HG03378 (cell line): ENCODE results near the gene SMIM35.

Source experiments
- ATAC-seq: cut with Tn5 transposase; IDR thresholded peaks from one replicate; pipeline ENCODE4 v1.9.1; 2021; ENCODE audit warnings: mild to moderate bottlenecking, moderate library complexity; ENCODE audit not compliant: unreplicated experiment

The SMIM35 gene

DNA sequence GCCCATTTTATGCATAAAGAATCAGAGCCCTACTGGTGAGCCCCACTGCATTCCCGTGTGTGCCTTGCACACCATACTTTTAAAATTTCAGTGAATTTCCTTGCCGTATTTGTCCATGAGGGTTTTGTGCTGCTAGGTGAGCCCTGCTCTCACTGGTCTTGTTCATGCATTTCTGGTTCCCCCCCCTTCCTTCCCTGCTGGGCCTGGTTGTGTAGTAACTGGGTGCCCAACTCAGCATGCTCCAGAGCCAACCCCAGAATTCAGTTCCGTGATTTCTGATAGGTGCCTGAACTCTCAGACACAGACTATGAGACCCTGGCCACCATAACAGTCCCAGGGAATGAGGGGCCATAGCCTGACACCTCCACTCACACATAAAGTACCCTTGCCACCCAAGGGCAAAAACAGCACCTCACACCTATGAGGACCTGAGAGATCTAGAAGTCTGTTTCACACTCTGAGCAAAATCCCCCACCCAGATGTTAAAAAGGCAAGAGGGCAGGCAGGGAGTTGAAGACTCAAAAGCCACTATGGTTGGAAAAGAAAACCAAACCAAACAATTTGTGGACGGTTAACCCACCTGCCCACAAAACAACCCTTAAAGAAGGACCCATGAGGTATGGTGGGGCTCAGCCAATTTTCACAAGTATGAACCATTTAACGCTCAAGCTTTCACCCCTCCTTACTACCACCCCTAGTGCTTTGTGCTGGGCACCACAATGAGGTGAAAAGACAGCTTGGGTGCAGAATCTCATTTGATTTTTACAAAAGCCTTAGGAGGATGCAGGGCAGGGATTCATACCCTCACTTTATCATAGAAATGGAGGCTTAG is 117.4 kb downstream of the SMIM35 start:
- no peak for ATAC-seq

DNA sequence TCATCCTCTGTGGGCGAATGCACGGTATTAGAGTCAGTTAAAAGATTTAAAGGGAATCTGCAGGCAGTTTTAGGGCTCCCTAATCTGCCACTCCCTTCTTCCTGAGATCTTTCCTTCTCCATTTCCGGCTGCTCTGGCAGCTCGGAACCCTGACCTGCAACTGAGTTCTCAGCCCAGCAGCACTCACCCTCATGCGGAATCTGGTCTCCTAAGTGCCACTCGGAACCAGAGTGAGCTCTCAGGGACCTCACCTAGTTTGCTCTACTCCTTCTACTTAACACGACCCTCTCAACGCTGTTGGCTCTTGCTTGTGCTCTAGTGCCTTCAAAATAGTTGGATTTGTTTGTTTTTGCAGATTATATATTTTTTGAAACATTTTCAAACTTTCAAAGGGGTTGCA is 119.9 kb downstream of the SMIM35 start:
- no peak for ATAC-seq

DNA sequence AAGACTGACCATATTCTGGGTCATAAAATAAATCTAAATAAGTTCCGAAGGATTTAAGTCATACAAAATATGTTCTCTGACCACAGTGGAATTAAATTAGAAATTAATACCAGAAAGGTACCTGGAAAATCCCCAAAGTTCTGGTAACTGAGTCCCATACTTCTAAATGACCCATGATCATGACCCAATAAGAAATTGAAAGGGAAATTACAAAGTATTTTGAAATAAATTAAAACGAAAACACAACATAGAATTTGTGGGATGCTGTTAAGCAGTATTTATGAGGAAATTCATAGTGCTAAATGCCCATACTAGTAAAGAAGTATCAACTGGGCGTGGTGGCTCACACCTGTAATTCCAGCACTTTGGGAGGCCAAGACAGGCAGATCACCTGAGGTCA is 123.9 kb downstream of the SMIM35 start:
- no peak for ATAC-seq

DNA sequence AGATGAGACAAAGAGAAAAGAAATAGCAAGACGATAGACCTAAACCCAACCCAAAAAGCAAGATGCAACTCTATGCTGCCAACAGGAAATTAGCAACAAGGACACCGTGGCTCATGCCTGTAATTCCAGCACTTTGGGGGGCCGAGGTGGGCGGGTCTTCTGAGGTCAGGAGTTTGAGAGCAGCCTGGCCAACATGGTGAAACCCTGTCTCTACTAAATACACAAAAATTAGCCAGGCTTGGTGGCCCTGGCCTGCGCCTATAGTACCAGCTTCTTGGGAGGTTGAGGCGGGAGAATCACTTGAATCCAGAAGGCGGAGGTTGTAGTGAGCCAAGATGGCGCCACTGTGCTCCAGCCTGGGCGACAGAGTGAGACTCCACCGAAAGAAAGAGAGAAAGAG is 124.9 kb downstream of the SMIM35 start:
- ATAC-seq: no peak

DNA sequence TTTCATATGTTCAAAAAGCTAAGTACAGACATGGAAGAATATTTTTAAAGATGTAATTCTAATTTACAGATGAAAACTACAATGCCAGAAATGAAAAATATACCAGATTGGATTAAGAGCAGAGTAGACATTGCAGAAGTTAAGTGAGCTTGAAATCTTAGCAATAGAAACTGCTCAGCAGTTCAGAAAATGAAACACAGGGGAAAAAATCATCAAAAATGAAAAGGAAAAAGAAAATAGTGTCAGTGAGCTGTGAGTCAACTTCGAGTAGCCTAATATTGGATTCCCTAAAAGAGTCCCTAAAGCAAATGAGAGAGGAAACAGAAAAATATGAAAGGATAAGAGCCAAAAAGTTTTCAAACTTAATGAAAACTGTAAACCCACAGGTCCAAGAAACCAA is 126.4 kb downstream of the SMIM35 start:
- ATAC-seq: no peak

DNA sequence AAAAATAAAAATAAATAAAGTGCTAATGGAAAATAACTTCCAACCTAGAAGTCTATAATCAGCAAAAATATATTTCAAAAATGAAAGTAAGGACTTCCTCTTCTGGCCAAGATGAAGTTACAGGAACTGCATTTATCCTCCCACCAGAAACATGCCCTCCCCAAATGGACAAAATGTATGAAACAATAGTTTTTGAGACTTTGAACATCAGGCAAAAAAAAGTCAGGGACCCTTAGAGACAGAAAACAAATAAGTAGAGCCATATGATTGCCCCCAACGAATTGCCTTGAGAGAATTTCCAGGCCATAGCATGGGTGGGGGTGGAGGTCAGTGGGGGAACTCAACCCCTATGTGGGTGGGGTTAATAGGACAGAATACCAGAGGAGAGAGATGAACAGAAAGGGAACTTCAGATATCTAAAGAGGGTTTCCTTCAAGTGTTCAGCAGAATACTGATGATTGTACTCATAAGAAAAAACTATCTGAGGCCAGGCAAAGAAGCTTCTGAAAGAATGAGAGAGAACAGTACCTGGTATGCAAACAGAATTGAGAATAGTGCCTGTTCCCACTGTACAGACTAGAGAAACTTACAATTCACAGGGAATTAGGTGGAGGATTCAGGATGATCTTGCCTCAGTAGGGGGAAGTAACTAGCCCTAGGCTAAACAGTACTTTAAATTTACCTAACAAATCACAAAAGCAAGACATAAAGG is 127.2 kb downstream of the SMIM35 start:
- no peak for ATAC-seq

DNA sequence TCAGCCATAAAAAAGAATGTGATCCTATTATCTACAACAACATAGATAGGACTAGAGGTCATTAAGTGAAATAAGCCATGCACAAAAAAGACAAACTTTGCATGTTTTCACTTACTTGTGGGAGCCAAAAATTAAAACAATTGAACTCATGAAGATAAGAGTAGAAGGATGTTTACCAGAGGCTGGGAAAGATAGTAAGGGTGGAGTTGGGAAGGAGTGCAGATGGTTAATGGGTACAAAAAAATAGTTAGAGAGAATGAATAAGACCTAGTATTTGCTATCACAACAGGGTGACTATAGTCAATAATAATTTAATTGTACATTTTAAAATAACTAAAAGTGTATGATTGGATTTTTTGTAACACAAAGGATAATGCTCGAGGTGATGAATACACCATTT is 127.8 kb downstream of the SMIM35 start:
- no peak for ATAC-seq
